ENCODE data around the gene TMA16. TPM values are rescaled to one million over a fixed set of nuclear protein-coding genes. Genes with fewer than 3 reads are reported as not detected.
"Not testable (repeated sequence)": the region's sequence is repeated elsewhere in the genome, so short reads cannot be mapped to it uniquely, and the experiment has no call there.

TMA16 gene
- total RNA-seq, 1 donor from 2014 or later = 22.2 TPM

GRCh38 chr4:163528653-163529052 lies 34.2 kb downstream of the TMA16 start:
- Mint-ChIP-seq H3K27me3 (ENCODE audit: low read depth) (no peaks in the 10 kb centered on the region), H3K4me3 (ENCODE audit: unreplicated experiment) (no peak overlapping the region), H3K36me3 (ENCODE audit: low read depth) (peaks cover 30% of the 10 kb centered on the region), H3K4me1 (ENCODE audit: low read depth) (peaks cover 4% of the 10 kb centered on the region), H3K9me3 (ENCODE audit: low read depth) (no peaks in the 10 kb centered on the region), H3K27ac (ENCODE audit: unreplicated experiment) (no peak overlapping the region)
- no peak for TF ChIP-seq CTCF (IDR thresholded peaks at IDR 0.05)
- DNase-seq (ENCODE audit: low spot score) = no peak

- no peaks in the 10 kb centered on the region for H3K9me3 Mint-ChIP-seq (ENCODE audit: low read depth)
- H3K4me3 Mint-ChIP-seq (ENCODE audit: unreplicated experiment) = no peak overlapping the region
- DNase-seq (ENCODE audit: low spot score) = no peak
- no peaks in the 10 kb centered on the region for H3K27me3 Mint-ChIP-seq (ENCODE audit: low read depth)
- peaks cover 22% of the 10 kb centered on the region for H3K36me3 Mint-ChIP-seq (ENCODE audit: low read depth)
- H3K4me1 Mint-ChIP-seq (ENCODE audit: low read depth) = no peaks in the 10 kb centered on the region
- TF ChIP-seq CTCF (IDR thresholded peaks at IDR 0.05) = no peak
- H3K27ac Mint-ChIP-seq (ENCODE audit: unreplicated experiment) = no peak overlapping the region
These were observed 39.6 kb downstream of the TMA16 start for GRCh38 chr4:163534056-163534455.

- Mint-ChIP-seq H3K4me3 (ENCODE audit: unreplicated experiment) (no peak overlapping the region), H3K27me3 (ENCODE audit: low read depth) (no peaks in the 10 kb centered on the region), H3K27ac (ENCODE audit: unreplicated experiment) (no peak overlapping the region)
These were observed 41.2 kb downstream of the TMA16 start for GRCh38 chr4:163535657-163536056.

GRCh38 chr4:163536091-163536490 lies 41.6 kb downstream of the TMA16 start:
- H3K4me3 Mint-ChIP-seq (ENCODE audit: unreplicated experiment) = no peak overlapping the region
- peaks cover 14% of the 10 kb centered on the region for H3K36me3 Mint-ChIP-seq (ENCODE audit: low read depth)
- no peak overlapping the region for H3K27ac Mint-ChIP-seq (ENCODE audit: unreplicated experiment)
- no peak for DNase-seq (ENCODE audit: low spot score)
- H3K27me3 Mint-ChIP-seq (ENCODE audit: low read depth) = no peaks in the 10 kb centered on the region
- no peaks in the 10 kb centered on the region for H3K9me3 Mint-ChIP-seq (ENCODE audit: low read depth)
- no peak for TF ChIP-seq CTCF (IDR thresholded peaks at IDR 0.05)
- peaks cover 13% of the 10 kb centered on the region for H3K4me1 Mint-ChIP-seq (ENCODE audit: low read depth)

More at GRCh38 chr4:163535657-163536056, 41.2 kb downstream of the TMA16 start:
- Mint-ChIP-seq H3K36me3 (ENCODE audit: low read depth) (peaks cover 18% of the 10 kb centered on the region), H3K9me3 (ENCODE audit: low read depth) (no peaks in the 10 kb centered on the region), H3K4me1 (ENCODE audit: low read depth) (peaks cover 9% of the 10 kb centered on the region)
- no peak for DNase-seq (ENCODE audit: low spot score)
- TF ChIP-seq CTCF (IDR thresholded peaks at IDR 0.05) = no peak

GRCh38 chr4:163537114-163537513 lies 42.6 kb downstream of the TMA16 start:
- Mint-ChIP-seq H3K4me3 (ENCODE audit: unreplicated experiment) (no peak overlapping the region), H3K9me3 (ENCODE audit: low read depth) (no peaks in the 10 kb centered on the region), H3K27me3 (ENCODE audit: low read depth) (no peaks in the 10 kb centered on the region), H3K36me3 (ENCODE audit: low read depth) (peaks cover 9% of the 10 kb centered on the region), H3K4me1 (ENCODE audit: low read depth) (peaks cover 23% of the 10 kb centered on the region), H3K27ac (ENCODE audit: unreplicated experiment) (no peak overlapping the region)
- TF ChIP-seq CTCF (IDR thresholded peaks at IDR 0.05) = no peak
- no peak for DNase-seq (ENCODE audit: low spot score)

- not testable (repeated sequence) for H3K27me3 Mint-ChIP-seq (ENCODE audit: low read depth); H3K36me3 Mint-ChIP-seq (ENCODE audit: low read depth); DNase-seq (ENCODE audit: low spot score); H3K27ac Mint-ChIP-seq (ENCODE audit: unreplicated experiment); H3K4me3 Mint-ChIP-seq (ENCODE audit: unreplicated experiment); H3K9me3 Mint-ChIP-seq (ENCODE audit: low read depth)
- H3K4me1 Mint-ChIP-seq (ENCODE audit: low read depth) = peaks cover 24% of the 10 kb centered on the region
These were observed 44.3 kb downstream of the TMA16 start for GRCh38 chr4:163538820-163539219.

All from chondrocyte (in vitro differentiated cells).